HCT116 (cell line): ENCODE results near the gene ASF1A. TPM values are rescaled to one million over a fixed set of nuclear protein-coding genes. Genes with fewer than 3 reads are reported as not detected.
A peak's percentile ranks its signal among the peaks of the same experiment; 100 is the strongest.

Experiments used
- ATAC-seq: fragments of 200-7000 bp; cut with Tn5 transposase; 2 replicates; pipeline ENCODE4 v1.9.1; 2020; ENCODE audit warnings: mild to moderate bottlenecking, moderate library complexity
- BruUV-seq: library from RNA; stranded (reverse); fragments of 400-500 nt; replicated peaks from 2 replicates; lab custom pipeline; 2021; lab: Mats Ljungman, UMichigan
- CTCF ChIA-PET: fragments of 300-600 bp; sonication (Branson Sonifier 250); formaldehyde crosslinking; loops from one replicate; lab custom pipeline; 2021; ENCODE audit warnings: antibody characterized with exemption; lab: Charles Lee
- POLR2A ChIA-PET: fragments of 300-600, 350-600 bp; sonication (Branson Sonifier 250); formaldehyde crosslinking; loops from one replicate; lab custom pipeline; 2021; ENCODE audit warnings: antibody characterized with exemption; lab: Charles Lee
- RAD21 ChIA-PET, 2 experiments: fragments of 300-600 bp; sonication (Branson Sonifier 250); formaldehyde crosslinking; loops; one replicate each; lab custom pipeline; 2023; ENCODE audit warnings: low total read pairs in 2 of 2; ENCODE audit not compliant: uncharacterized antibody in 2 of 2, unreplicated experiment in 2 of 2, low non-redundant PET in 1 of 2; lab: Charles Lee
- DNase-seq: peaks from one replicate; pipeline ENCODE4 v3.0.0-alpha.2; 2010; ENCODE audit warnings: low read depth, low spot score
- H2AFZ ChIP-seq: fragments of 200-600 bp; shearing (Covaris generic), sonication (generic); 2 replicates; pipeline ENCODE4 v1.6.1; 2017; ENCODE audit warnings: low read depth, mixed run types, mixed read lengths, antibody characterized with exemption, low read length; ENCODE audit not compliant: poor library complexity, severe bottlenecking
- H3K27ac ChIP-seq: 2 replicates; pipeline ENCODE4 v1.5.1; 2012; ENCODE audit warnings: low read depth, low read length
- H3K27me3 ChIP-seq: fragments of 200-600 bp; sonication (generic); 2 replicates; pipeline ENCODE4 v1.6.1; 2016; ENCODE audit warnings: mixed run types, low read length, mixed read lengths; ENCODE audit not compliant: insufficient read depth
- H3K36me3 ChIP-seq, 2 experiments: fragments of 200-500 bp in 1 of 2; fragments of 200-600 bp in 1 of 2; sonication (Bioruptor generic) in 1 of 2; sonication (generic) in 1 of 2; 2 replicates each; pipeline versions ENCODE4 v1.5.1 to v1.6.1; 2014 to 2016; ENCODE audit warnings: low read length in 2 of 2, inconsistent platforms in 1 of 2, mixed read lengths in 1 of 2, mixed run types in 1 of 2; ENCODE audit not compliant: insufficient read depth in 2 of 2, control insufficient read depth in 1 of 2
- H3K4me1 ChIP-seq, 2 experiments: fragments of 200-600 bp in 1 of 2; sonication (generic) in 1 of 2; 2 replicates each; pipeline versions ENCODE4 v1.5.1 to v1.6.1; 2012 to 2017; ENCODE audit warnings: low read length in 2 of 2, inconsistent platforms in 1 of 2, mild to moderate bottlenecking in 1 of 2, mixed read lengths in 1 of 2, mixed run types in 1 of 2, moderate library complexity in 1 of 2; ENCODE audit not compliant: insufficient read depth in 2 of 2, control insufficient read depth in 1 of 2
- H3K4me2 ChIP-seq: fragments of 200-600 bp; sonication (generic); 2 replicates; pipeline ENCODE4 v1.6.1; 2017; ENCODE audit warnings: mixed run types, low read length, mixed read lengths
- H3K4me3 ChIP-seq, 2 experiments: fragments of 200-600 bp in 1 of 2; sonication (generic) in 1 of 2; replicated peaks in 1 of 2; 2 replicates each; pipeline ENCODE4 v1.5.1; 2011 to 2016; ENCODE audit warnings: low read length in 2 of 2, control low read depth in 1 of 2, low read depth in 1 of 2, mild to moderate bottlenecking in 1 of 2, mixed read lengths in 1 of 2, mixed run types in 1 of 2
- H3K79me2 ChIP-seq: fragments of 200-600 bp; sonication (generic); 2 replicates; pipeline ENCODE4 v1.6.1; 2017; ENCODE audit warnings: mild to moderate bottlenecking, mixed run types, low read length, moderate library complexity, mixed read lengths; ENCODE audit not compliant: insufficient read depth
- H3K9ac ChIP-seq: fragments of 200-600 bp; sonication (generic); 2 replicates; pipeline ENCODE4 v1.6.1; 2016; ENCODE audit warnings: low read length, mixed read lengths
- H3K9me2 ChIP-seq: fragments of 200-600 bp; sonication (generic), shearing (Covaris generic); 2 replicates; pipeline ENCODE4 v1.6.1; 2017; ENCODE audit warnings: mixed run types, mild to moderate bottlenecking, moderate library complexity; ENCODE audit not compliant: insufficient read depth
- H3K9me3 ChIP-seq, 2 experiments: fragments of 200-500 bp in 1 of 2; fragments of 200-600 bp in 1 of 2; sonication (Bioruptor generic) in 1 of 2; sonication (generic) in 1 of 2; 2 replicates each; pipeline ENCODE4 v1.6.1; 2014 to 2017; ENCODE audit warnings: low read length in 2 of 2, mixed read lengths in 2 of 2, inconsistent platforms in 1 of 2, low read depth in 1 of 2, mild to moderate bottlenecking in 1 of 2, mixed run types in 1 of 2, moderate library complexity in 1 of 2; ENCODE audit not compliant: control insufficient read depth in 1 of 2, insufficient read depth in 1 of 2
- H4K20me1 ChIP-seq: fragments of 200-600 bp; sonication (generic), shearing (Covaris generic); 2 replicates; pipeline ENCODE4 v1.6.1; 2017; ENCODE audit warnings: mixed run types, mild to moderate bottlenecking, moderate library complexity; ENCODE audit not compliant: insufficient read depth
- EGR1 ChIP-seq: IDR thresholded peaks from 2 replicates; pipeline ENCODE4 v1.6.1; 2012; ENCODE audit warnings: low read depth
- EZH2 ChIP-seq: fragments of 200-600 bp; sonication (generic); IDR thresholded peaks from 2 replicates; pipeline ENCODE4 v1.6.1; 2017; ENCODE audit warnings: antibody characterized with exemption, mixed run types
- JUND ChIP-seq: IDR thresholded peaks from 2 replicates; pipeline ENCODE4 v1.6.1; 2012
- POLR2AphosphoS5 ChIP-seq: IDR thresholded peaks from 2 replicates; pipeline ENCODE4 v1.6.1; 2011; ENCODE audit warnings: mild to moderate bottlenecking, low read depth, low read length, moderate library complexity
- RAD21 ChIP-seq: IDR thresholded peaks from 2 replicates; pipeline ENCODE4 v1.6.1; 2012; ENCODE audit warnings: low read depth, mild to moderate bottlenecking
- SP1 ChIP-seq: IDR thresholded peaks from 2 replicates; pipeline ENCODE4 v1.6.1; 2012; ENCODE audit warnings: low read depth
- SRF ChIP-seq: IDR thresholded peaks from 2 replicates; pipeline ENCODE4 v1.6.1; 2012; ENCODE audit warnings: low read depth
- YY1 ChIP-seq: IDR thresholded peaks from 2 replicates; pipeline ENCODE4 v1.6.1; 2011; ENCODE audit warnings: low read length, low read depth, moderate library complexity, mild to moderate bottlenecking; ENCODE audit not compliant: insufficient replicate concordance; ENCODE audit errors: extremely low read depth
- intact Hi-C: fragments of 100-400 bp; cut with micrococcal nuclease; formaldehyde crosslinking; loops from 2 replicates; pipeline ENCODE4 v1.10.0; 2022
- total RNA-seq: library from RNA; stranded (reverse); gene quantifications from one replicate; pipeline ENCODE4 v1.2.1, GENCODE V29; 2021; ENCODE audit not compliant: unreplicated experiment
- TF ChIP-seq, protein P1 (sequence below): IDR thresholded peaks from 2 replicates; pipeline ENCODE4 v1.6.1; 2011; ENCODE audit warnings: mild to moderate bottlenecking, low read length, moderate library complexity; ENCODE audit not compliant: insufficient replicate concordance; ENCODE audit errors: extremely low read depth

ASF1A gene
- total RNA-seq, 1 experiment from 2014 or later, result 23.3 TPM

DNA sequence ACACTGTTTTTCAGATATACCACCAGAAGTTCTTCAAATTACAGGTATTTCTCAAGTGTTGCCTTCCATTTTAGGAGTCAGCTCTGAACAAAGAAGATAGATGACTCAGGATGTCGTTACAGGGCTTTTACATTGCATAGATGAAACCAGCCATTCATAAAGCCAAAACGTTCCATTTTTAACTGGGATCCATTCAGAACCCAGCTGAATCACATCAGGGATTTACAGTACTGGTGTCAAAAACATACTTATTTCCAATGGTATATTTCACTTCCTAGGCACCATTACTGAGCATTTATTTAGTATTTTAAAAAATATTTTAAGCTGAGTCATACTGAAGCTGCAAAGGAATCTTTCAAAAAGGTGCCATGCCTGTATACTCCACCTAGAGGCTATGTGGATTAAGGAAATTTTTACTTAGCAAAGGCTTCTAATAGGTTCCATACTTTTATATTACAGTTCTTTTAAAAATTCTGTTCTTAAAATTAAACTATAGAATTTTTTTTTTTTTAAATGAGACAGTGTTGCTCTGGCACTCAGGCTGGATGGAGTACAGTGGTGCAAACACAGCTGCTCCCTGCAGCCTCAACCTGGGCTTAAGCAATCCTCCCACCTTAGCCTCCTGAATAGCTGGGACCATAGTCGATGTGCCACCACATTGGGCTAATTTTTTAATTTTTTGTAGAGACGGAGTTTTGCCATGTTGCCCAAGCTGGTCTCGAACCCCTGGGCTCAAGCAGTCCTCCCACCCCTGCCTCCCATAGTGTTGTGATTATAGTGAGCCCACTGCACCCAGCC lies 2.6 kb downstream of the ASF1A start (continued):
- TF ChIP-seq, protein P1, sequence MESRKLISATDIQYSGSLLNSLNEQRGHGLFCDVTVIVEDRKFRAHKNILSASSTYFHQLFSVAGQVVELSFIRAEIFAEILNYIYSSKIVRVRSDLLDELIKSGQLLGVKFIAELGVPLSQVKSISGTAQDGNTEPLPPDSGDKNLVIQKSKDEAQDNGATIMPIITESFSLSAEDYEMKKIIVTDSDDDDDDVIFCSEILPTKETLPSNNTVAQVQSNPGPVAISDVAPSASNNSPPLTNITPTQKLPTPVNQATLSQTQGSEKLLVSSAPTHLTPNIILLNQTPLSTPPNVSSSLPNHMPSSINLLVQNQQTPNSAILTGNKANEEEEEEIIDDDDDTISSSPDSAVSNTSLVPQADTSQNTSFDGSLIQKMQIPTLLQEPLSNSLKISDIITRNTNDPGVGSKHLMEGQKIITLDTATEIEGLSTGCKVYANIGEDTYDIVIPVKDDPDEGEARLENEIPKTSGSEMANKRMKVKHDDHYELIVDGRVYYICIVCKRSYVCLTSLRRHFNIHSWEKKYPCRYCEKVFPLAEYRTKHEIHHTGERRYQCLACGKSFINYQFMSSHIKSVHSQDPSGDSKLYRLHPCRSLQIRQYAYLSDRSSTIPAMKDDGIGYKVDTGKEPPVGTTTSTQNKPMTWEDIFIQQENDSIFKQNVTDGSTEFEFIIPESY, result no peak
- TF ChIP-seq, all 23 proteins: peak for 10

GRCh38 chr6:118897386-118897785 lies 3.4 kb downstream of the ASF1A start:
- Histone ChIP-seq H3K4me1 (peaks cover 12 to 21% of the 10 kb centered on the region in 2 experiments), H3K9me3 (no peaks in the 10 kb centered on the region), H3K4me3 (no peak overlapping the region), H3K4me2 (no peak overlapping the region), H3K9ac (no peak overlapping the region), H3K27me3 (no peaks in the 10 kb centered on the region), H3K36me3 (peaks cover 7 to 12% of the 10 kb centered on the region in 2 experiments; a peak in 2 of 4 replicates), H4K20me1 (no peaks in the 10 kb centered on the region), H3K79me2 (peaks cover 81% of the 10 kb centered on the region), H3K9me2 (no peaks in the 10 kb centered on the region)
- DNase-seq, result no peak
- ChIA-PET POLR2A (interaction anchor here (1.1 kb wide), 1 partner anchor 213 kb away, joined by 4 read pairs; no protein-coding TSS in a partner anchor), RAD21 (no interaction called here)
- BruUV-seq, result no TSS peak
- TF ChIP-seq YY1 (no peak), EGR1 (no peak), EZH2 (no peak), SRF (no peak), JUND (no peak), SP1 (no peak), RAD21 (no peak), POLR2AphosphoS5 (no peak)
- TF ChIP-seq, all 23 proteins: peak for 0
- intact Hi-C loops, result loop anchor here (10.0 kb wide), 2 partner anchors 243 to 333 kb away; partner anchors contain the start of gene CEP85L
- H2AFZ ChIP-seq, result no peak overlapping the region
- CTCF ChIA-PET, result interaction anchor here (0.9 to 1.4 kb wide), 2 partner anchors 12 to 15 kb away, joined by 3 to 7 read pairs; no protein-coding TSS in a partner anchor
- peak overlapping the region; percentile 85; the same call in 1 of the 2 replicates for H3K27ac ChIP-seq
- no peak for ATAC-seq
